Neural crest cell (in vitro differentiated cells): ENCODE results near the gene TNC. TPM values are rescaled to one million over a fixed set of nuclear protein-coding genes. Genes with fewer than 3 reads are reported as not detected.

Experiments used
- DNase-seq: peaks from one replicate; pipeline ENCODE4 v3.0.0; 2021; ENCODE audit warnings: low read depth, mixed read lengths, low spot score
- H3K27ac Mint-ChIP-seq: one replicate; pipeline ENCODE4 v1.8.0; 2021; ENCODE audit warnings: mild to moderate bottlenecking, mixed read lengths; ENCODE audit not compliant: unreplicated experiment
- H3K27me3 Mint-ChIP-seq: 2 replicates; pipeline ENCODE4 v1.8.0; 2021; ENCODE audit warnings: low read depth, mild to moderate bottlenecking, mixed read lengths
- H3K36me3 Mint-ChIP-seq: 2 replicates; pipeline ENCODE4 v1.8.0; 2021; ENCODE audit warnings: low read depth, mild to moderate bottlenecking, mixed read lengths
- H3K4me1 Mint-ChIP-seq: 2 replicates; pipeline ENCODE4 v1.8.0; 2021; ENCODE audit warnings: mixed read lengths
- H3K4me3 Mint-ChIP-seq: one replicate; pipeline ENCODE4 v1.8.0; 2021; ENCODE audit warnings: mild to moderate bottlenecking, mixed read lengths
- H3K9me3 Mint-ChIP-seq: 2 replicates; pipeline ENCODE4 v1.8.0; 2021; ENCODE audit warnings: mixed read lengths
- CTCF ChIP-seq: fragments of 200-600 bp; sonication (generic); conservative IDR thresholded peaks from 2 replicates; pipeline ENCODE4 v1.5.0; 2021; ENCODE audit warnings: antibody characterized with exemption, mild to moderate bottlenecking
- total RNA-seq: library from RNA; stranded (reverse); gene quantifications from 2 replicates; pipeline ENCODE4 v1.2.1, GENCODE V29; 2021

The TNC gene
- total RNA-seq, 1 donor from 2014 or later: 0.30 TPM

- no peak overlapping the region for H3K27ac Mint-ChIP-seq
- TF ChIP-seq CTCF: no peak
- H3K9me3 Mint-ChIP-seq: no peaks in the 10 kb centered on the region
- peaks cover 8% of the 10 kb centered on the region for H3K4me1 Mint-ChIP-seq
- DNase-seq: no peak
- H3K27me3 Mint-ChIP-seq: no peaks in the 10 kb centered on the region
- no peaks in the 10 kb centered on the region for H3K36me3 Mint-ChIP-seq
- no peak overlapping the region for H3K4me3 Mint-ChIP-seq
These were observed 29.1 kb downstream of the TNC start for GRCh38 chr9:115088860-115089259.

- no peak for TF ChIP-seq CTCF
- Mint-ChIP-seq H3K36me3 (no peaks in the 10 kb centered on the region), H3K27me3 (no peaks in the 10 kb centered on the region), H3K9me3 (no peaks in the 10 kb centered on the region), H3K4me3 (no peak overlapping the region), H3K4me1 (peaks cover 8% of the 10 kb centered on the region), H3K27ac (no peak overlapping the region)
- no peak for DNase-seq
These were observed 31.1 kb downstream of the TNC start for GRCh38 chr9:115086886-115087285.

GRCh38 chr9:115086461-115086860 is 31.5 kb downstream of the TNC start:
- Mint-ChIP-seq H3K4me3 (no peak overlapping the region), H3K4me1 (peaks cover 8% of the 10 kb centered on the region), H3K9me3 (no peaks in the 10 kb centered on the region), H3K27ac (no peak overlapping the region), H3K36me3 (no peaks in the 10 kb centered on the region), H3K27me3 (no peaks in the 10 kb centered on the region)
- no peak for TF ChIP-seq CTCF
- no peak for DNase-seq

GRCh38 chr9:115085773-115086377 is 32.1 kb downstream of the TNC start:
- no peaks in the 10 kb centered on the region for H3K36me3 Mint-ChIP-seq
- no peak overlapping the region for H3K27ac Mint-ChIP-seq
- peak; percentile 7 for DNase-seq
- H3K27me3 Mint-ChIP-seq: no peaks in the 10 kb centered on the region
- H3K4me1 Mint-ChIP-seq: peaks cover 8% of the 10 kb centered on the region
- H3K4me3 Mint-ChIP-seq: no peak overlapping the region
- TF ChIP-seq CTCF: no peak
- H3K9me3 Mint-ChIP-seq: no peaks in the 10 kb centered on the region

- no peak for TF ChIP-seq CTCF
- no peak for DNase-seq
- Mint-ChIP-seq H3K36me3 (no peaks in the 10 kb centered on the region), H3K4me1 (peaks cover 8% of the 10 kb centered on the region), H3K9me3 (no peaks in the 10 kb centered on the region), H3K27ac (no peak overlapping the region), H3K27me3 (no peaks in the 10 kb centered on the region), H3K4me3 (no peak overlapping the region)
These were observed 33.2 kb downstream of the TNC start for GRCh38 chr9:115084709-115085108.

GRCh38 chr9:115084157-115084556 is 33.8 kb downstream of the TNC start:
- H3K27me3 Mint-ChIP-seq: no peaks in the 10 kb centered on the region
- TF ChIP-seq CTCF: no peak
- DNase-seq: no peak
- no peak overlapping the region for H3K4me3 Mint-ChIP-seq
- peaks cover 8% of the 10 kb centered on the region for H3K4me1 Mint-ChIP-seq
- no peak overlapping the region for H3K27ac Mint-ChIP-seq
- H3K9me3 Mint-ChIP-seq: no peaks in the 10 kb centered on the region
- no peaks in the 10 kb centered on the region for H3K36me3 Mint-ChIP-seq
